GM23248 (cell line): Measurements from ENCODE around the gene SPDYC.

Experiments
- EZH2 ChIP-seq: fragments of 200-600 bp; sonication (generic); IDR thresholded peaks from 2 replicates; pipeline ENCODE4 v1.6.1; 2018; ENCODE audit warnings: antibody characterized with exemption, mild to moderate bottlenecking; ENCODE audit not compliant: insufficient read depth, poor library complexity, severe bottlenecking
- EZH2phosphoT487 ChIP-seq: fragments of 200-600 bp; sonication (generic); IDR thresholded peaks from 2 replicates; pipeline ENCODE4 v1.6.1; 2018; ENCODE audit warnings: antibody characterized with exemption, moderate library complexity, mild to moderate bottlenecking, low read depth; ENCODE audit not compliant: insufficient read depth

DNA sequence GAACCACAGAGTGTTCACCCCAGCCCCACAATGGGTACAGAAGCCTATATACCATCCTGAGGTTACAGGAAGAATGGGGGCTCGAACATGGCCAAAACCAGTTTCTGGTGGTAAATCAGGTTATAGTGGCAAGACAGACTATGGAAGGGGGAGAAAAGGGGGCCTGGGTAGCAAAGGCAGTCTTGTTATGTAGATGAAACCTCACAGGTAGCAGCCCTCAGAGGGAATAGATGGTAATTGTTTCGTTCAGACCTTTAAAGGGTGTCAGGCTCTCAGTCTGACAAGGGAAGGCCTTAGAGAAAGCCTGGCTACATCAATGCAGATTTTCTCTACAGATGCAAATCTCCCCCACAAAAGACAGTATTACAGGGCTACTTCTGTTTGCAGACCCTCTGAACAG is 15.1 kb downstream of the SPDYC start:
- TF ChIP-seq EZH2phosphoT487 (no peak), EZH2 (no peak)
